ENCODE measurements around the gene GCNA. TPM values are rescaled to one million over a fixed set of nuclear protein-coding genes. Genes with fewer than 3 reads are reported as not detected.

GCNA gene
- total RNA-seq, 1 experiment from 2014 or later = 1.0 TPM

- TF ChIP-seq, protein P1, sequence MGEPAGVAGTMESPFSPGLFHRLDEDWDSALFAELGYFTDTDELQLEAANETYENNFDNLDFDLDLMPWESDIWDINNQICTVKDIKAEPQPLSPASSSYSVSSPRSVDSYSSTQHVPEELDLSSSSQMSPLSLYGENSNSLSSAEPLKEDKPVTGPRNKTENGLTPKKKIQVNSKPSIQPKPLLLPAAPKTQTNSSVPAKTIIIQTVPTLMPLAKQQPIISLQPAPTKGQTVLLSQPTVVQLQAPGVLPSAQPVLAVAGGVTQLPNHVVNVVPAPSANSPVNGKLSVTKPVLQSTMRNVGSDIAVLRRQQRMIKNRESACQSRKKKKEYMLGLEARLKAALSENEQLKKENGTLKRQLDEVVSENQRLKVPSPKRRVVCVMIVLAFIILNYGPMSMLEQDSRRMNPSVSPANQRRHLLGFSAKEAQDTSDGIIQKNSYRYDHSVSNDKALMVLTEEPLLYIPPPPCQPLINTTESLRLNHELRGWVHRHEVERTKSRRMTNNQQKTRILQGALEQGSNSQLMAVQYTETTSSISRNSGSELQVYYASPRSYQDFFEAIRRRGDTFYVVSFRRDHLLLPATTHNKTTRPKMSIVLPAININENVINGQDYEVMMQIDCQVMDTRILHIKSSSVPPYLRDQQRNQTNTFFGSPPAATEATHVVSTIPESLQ (CRISPR knock-in tag; IDR thresholded peaks at IDR 0.05) = no peak
- TF ChIP-seq JAZF1 (CRISPR knock-in tag; IDR thresholded peaks at IDR 0.05) (no peak), ATF1 (CRISPR knock-in tag; IDR thresholded peaks at IDR 0.05) (no peak), SP1 (CRISPR knock-in tag; conservative IDR thresholded peaks at IDR 0.05) (no peak), NFYB (CRISPR knock-in tag; conservative IDR thresholded peaks at IDR 0.05; ENCODE audit: low read depth) (peak; percentile 51)
- TF ChIP-seq, protein P2, sequence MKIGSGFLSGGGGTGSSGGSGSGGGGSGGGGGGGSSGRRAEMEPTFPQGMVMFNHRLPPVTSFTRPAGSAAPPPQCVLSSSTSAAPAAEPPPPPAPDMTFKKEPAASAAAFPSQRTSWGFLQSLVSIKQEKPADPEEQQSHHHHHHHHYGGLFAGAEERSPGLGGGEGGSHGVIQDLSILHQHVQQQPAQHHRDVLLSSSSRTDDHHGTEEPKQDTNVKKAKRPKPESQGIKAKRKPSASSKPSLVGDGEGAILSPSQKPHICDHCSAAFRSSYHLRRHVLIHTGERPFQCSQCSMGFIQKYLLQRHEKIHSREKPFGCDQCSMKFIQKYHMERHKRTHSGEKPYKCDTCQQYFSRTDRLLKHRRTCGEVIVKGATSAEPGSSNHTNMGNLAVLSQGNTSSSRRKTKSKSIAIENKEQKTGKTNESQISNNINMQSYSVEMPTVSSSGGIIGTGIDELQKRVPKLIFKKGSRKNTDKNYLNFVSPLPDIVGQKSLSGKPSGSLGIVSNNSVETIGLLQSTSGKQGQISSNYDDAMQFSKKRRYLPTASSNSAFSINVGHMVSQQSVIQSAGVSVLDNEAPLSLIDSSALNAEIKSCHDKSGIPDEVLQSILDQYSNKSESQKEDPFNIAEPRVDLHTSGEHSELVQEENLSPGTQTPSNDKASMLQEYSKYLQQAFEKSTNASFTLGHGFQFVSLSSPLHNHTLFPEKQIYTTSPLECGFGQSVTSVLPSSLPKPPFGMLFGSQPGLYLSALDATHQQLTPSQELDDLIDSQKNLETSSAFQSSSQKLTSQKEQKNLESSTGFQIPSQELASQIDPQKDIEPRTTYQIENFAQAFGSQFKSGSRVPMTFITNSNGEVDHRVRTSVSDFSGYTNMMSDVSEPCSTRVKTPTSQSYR (CRISPR knock-in tag; IDR thresholded peaks at IDR 0.05) = no peak
Observed at GRCh38 chrX:71579136-71579989, 1.1 kb downstream of the GCNA start (continued).

DNA sequence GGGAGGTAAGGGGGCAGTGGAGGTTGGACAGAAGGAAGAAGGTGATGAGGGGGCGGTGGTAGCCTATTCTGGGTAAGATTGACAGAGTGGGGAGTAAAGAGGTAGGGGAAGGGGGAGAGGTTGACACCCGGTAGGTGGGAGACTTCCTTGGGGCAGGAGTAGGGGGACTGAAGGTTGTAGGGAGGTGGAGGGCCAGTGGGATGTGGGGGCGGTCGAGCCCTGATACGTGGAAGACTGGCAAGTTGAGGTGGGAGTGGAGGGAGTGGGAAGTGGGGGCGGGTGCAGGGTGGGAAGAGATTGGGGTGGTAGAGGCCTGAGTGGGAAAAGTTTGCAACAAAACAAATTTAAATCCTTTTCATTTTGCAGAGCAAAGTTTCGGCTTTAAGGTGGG, 1.7 kb downstream of the GCNA start:
- CTCF ChIA-PET = no interaction called here
- H3K9me3 Mint-ChIP-seq = no peaks in the 10 kb centered on the region

DNA sequence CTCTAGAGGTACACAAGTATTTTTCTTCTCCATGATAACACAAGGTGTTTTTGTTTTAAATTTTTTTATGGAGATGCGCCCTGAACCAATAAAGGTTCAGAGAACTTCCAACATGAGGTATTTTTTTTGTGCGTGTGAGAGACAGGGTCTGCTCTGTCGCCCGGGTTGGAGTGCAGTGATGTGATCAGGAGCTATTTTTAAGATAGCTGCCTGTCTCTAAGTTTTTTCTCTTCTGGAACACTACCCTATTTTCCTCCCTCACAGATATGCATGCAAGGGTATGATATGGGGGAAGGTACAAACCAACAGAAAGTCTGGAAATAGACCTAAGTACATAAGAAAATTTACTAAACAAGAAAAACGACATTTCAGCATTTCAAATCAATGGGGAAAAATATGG, 3.0 kb downstream of the GCNA start:
- no peak for ATAC-seq
- Mint-ChIP-seq H3K4me1 (peaks cover 4% of the 10 kb centered on the region; the same call in 1 of the 2 replicates), H3K36me3 (peaks cover 12% of the 10 kb centered on the region; the same call in 1 of the 2 replicates), H3K27me3 (ENCODE audit: low read depth) (no peaks in the 10 kb centered on the region), H3K27ac (0 out of 2 replicates have a peak overlapping the region, but pooled peaks have one; percentile 20), H3K9me3 (no peaks in the 10 kb centered on the region), H3K4me3 (no peak overlapping the region)
- POLR2A ChIA-PET = no interaction called here
- DNase-seq (ENCODE audit: low spot score) = no peak
- CTCF ChIA-PET = no interaction called here
- TF ChIP-seq ERG (CRISPR knock-in tag; IDR thresholded peaks at IDR 0.05) (no peak), FOXJ3 (CRISPR knock-in tag; IDR thresholded peaks at IDR 0.05; ENCODE audit: borderline replicate concordance) (no peak), ZNF423 (CRISPR knock-in tag; IDR thresholded peaks at IDR 0.05) (no peak), JUN (CRISPR knock-in tag; IDR thresholded peaks at IDR 0.05) (no peak), ZNF232 (CRISPR knock-in tag; IDR thresholded peaks at IDR 0.05) (no peak), STAT6 (CRISPR knock-in tag; conservative IDR thresholded peaks at IDR 0.05; ENCODE audit: low read depth) (no peak), NR1H2 (CRISPR knock-in tag; IDR thresholded peaks at IDR 0.05) (no peak), CREM (CRISPR knock-in tag; IDR thresholded peaks at IDR 0.05) (no peak), ZBTB21 (CRISPR knock-in tag; IDR thresholded peaks at IDR 0.05; ENCODE audit: borderline replicate concordance) (no peak)

More for the DNA sequence above, 1.7 kb downstream of the GCNA start:
- DNase-seq (ENCODE audit: low spot score) (no peak), ATAC-seq (no peak)
- no peak overlapping the region for H3K27ac Mint-ChIP-seq
- H3K27me3 Mint-ChIP-seq (ENCODE audit: low read depth) = no peaks in the 10 kb centered on the region
- POLR2A ChIA-PET = no interaction called here
- no peak overlapping the region for H3K4me3 Mint-ChIP-seq
- peaks cover 18% of the 10 kb centered on the region; the same call in 1 of the 2 replicates for H3K36me3 Mint-ChIP-seq
- H3K4me1 Mint-ChIP-seq = 0 out of 2 replicates have a peak, but pooled peaks cover 2% of the 10 kb centered on the region
- no peak for TF ChIP-seq TCF7 (CRISPR knock-in tag; IDR thresholded peaks at IDR 0.05; ENCODE audit: low read depth)
- TF ChIP-seq, protein P3, sequence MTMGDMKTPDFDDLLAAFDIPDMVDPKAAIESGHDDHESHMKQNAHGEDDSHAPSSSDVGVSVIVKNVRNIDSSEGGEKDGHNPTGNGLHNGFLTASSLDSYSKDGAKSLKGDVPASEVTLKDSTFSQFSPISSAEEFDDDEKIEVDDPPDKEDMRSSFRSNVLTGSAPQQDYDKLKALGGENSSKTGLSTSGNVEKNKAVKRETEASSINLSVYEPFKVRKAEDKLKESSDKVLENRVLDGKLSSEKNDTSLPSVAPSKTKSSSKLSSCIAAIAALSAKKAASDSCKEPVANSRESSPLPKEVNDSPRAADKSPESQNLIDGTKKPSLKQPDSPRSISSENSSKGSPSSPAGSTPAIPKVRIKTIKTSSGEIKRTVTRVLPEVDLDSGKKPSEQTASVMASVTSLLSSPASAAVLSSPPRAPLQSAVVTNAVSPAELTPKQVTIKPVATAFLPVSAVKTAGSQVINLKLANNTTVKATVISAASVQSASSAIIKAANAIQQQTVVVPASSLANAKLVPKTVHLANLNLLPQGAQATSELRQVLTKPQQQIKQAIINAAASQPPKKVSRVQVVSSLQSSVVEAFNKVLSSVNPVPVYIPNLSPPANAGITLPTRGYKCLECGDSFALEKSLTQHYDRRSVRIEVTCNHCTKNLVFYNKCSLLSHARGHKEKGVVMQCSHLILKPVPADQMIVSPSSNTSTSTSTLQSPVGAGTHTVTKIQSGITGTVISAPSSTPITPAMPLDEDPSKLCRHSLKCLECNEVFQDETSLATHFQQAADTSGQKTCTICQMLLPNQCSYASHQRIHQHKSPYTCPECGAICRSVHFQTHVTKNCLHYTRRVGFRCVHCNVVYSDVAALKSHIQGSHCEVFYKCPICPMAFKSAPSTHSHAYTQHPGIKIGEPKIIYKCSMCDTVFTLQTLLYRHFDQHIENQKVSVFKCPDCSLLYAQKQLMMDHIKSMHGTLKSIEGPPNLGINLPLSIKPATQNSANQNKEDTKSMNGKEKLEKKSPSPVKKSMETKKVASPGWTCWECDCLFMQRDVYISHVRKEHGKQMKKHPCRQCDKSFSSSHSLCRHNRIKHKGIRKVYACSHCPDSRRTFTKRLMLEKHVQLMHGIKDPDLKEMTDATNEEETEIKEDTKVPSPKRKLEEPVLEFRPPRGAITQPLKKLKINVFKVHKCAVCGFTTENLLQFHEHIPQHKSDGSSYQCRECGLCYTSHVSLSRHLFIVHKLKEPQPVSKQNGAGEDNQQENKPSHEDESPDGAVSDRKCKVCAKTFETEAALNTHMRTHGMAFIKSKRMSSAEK (CRISPR knock-in tag; IDR thresholded peaks at IDR 0.05; ENCODE audit: borderline replicate concordance) = no peak
- no peak for TF ChIP-seq RELA (CRISPR knock-in tag; IDR thresholded peaks at IDR 0.05; ENCODE audit: borderline replicate concordance)
- no peak for TF ChIP-seq EMX1 (CRISPR knock-in tag; IDR thresholded peaks at IDR 0.05)
- no peak for TF ChIP-seq NFATC4 (CRISPR knock-in tag; IDR thresholded peaks at IDR 0.05)

All from WTC11 (cell line).